Activated CD8-positive, alpha-beta memory T cell treated with anti-CD3 and anti-CD28 coated beads, Interleukin-2, amount 50 U/mL, for 1 hour (primary cell): ENCODE measurements around the gene TRAF2.
"Not testable (repeated sequence)": the region's sequence is repeated elsewhere in the genome, so short reads cannot be mapped to it uniquely, and the experiment has no call there.

Source experiments
- DNase-seq: peaks from one replicate; pipeline ENCODE4 v3.0.0-alpha.2; 2020; ENCODE audit errors: extremely low read depth

Gene TRAF2

DNA sequence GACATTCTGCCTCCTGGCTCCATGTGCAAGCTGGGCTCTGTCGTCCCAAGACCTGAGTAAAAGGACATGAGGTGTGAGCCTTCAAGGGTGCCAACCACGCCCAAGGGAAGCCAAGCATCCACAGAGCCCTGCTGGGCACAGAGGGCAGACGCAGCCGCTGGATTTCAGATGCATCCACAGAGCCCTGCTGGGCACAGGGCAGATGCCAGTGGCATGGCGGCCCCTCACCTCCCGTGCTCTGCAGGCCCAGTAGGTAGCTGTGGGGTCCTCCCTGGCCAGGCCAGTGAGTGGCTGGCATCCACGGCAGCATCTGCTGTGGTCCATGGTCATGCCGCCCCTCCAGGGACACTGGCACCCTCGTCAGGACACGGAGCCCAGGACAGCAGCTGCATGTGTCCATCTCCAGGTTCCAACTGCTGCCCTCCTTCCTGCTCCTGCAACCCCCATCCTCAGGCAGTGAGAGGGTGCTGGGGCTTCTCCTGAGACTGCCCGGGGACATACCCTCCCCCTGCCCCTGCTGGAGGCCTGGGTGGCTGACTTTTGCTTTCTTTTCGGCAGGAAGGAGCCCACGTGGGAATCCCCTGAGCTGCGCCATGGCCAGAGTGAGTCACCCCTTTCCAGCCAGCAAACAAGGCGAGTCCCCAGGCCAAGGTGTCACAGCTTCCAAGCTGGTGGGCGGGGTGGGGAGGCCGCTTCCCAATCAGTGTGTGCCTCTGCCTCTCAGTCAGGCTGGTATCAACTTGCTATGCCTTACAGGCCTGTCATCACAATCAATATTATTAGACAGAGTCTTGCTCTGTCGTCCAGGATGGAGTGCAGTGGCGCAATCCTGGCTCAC, 4.0 kb upstream of the TRAF2 start:
- DNase-seq, result peak; percentile 85

- DNase-seq, result not testable (repeated sequence)
Measured at GRCh38 chr9:136882947-136883283, 3.4 kb upstream of the TRAF2 start.

DNA sequence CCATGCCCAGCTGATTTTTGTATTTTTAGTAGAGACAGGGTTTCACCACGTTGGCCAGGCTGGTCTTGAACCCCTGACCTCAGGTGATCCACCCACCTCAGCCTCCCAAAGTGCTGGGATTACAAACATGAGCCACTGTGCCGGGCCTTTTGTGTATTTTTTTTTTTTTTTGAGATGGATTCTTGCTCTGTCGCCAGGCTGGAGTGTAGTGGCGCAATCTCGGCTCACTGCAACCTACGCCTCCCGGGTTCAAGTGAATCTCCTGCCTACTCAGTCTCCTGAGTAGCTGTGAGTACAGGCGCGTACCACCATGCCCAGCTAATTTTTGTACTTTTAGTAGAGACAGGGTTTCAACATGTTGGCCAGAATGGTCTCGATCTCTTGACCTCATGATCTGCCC, 2.6 kb upstream of the TRAF2 start:
- not testable (repeated sequence) for DNase-seq

GRCh38 chr9:136886610-136887597, 588 bp downstream of the TRAF2 start:
- no peak for DNase-seq

DNA sequence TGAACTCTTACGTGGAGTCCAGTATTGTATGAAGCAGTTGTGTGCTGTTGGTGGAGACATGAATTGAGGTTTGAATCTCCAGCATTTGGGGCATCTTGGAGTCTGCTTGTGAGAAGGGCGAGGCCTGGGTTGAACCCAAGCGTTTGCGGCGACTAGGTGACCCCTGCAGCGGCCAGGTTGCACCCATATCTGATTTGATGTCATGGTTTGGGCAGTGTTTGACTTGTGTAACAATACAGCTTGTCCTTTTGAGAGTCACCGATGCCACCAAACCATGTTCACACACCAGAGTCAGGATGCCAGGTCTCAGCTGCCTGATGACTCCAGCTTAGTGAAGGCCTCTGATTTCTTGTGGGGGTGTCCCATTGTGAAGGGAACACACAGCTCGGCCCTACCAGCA, 2.1 kb downstream of the TRAF2 start:
- DNase-seq, result no peak

GRCh38 chr9:136889858-136890257, 3.5 kb downstream of the TRAF2 start:
- no peak for DNase-seq

DNA sequence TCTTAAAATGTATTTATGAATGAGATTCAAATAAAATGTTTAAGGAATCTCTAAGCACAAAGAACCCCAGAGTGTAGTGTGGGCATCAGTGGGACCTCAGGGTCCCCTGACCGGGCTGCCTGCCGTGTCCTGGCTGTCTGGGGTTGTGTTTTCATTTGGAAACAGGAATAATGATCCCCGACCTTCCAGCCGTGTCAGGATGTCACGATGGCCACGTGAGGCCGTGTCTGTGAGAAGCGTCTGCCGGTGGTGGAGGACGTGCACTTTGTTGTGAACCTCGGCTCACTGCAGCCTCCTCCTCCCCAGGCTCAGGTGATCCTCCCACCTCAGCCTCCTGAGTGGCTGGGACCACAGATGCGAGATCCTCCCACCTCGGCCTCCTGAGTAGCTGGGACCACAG, 4.3 kb downstream of the TRAF2 start:
- DNase-seq, result no peak

- DNase-seq, result no peak
Measured at GRCh38 chr9:136896027-136896426, 9.7 kb downstream of the TRAF2 start.

DNA sequence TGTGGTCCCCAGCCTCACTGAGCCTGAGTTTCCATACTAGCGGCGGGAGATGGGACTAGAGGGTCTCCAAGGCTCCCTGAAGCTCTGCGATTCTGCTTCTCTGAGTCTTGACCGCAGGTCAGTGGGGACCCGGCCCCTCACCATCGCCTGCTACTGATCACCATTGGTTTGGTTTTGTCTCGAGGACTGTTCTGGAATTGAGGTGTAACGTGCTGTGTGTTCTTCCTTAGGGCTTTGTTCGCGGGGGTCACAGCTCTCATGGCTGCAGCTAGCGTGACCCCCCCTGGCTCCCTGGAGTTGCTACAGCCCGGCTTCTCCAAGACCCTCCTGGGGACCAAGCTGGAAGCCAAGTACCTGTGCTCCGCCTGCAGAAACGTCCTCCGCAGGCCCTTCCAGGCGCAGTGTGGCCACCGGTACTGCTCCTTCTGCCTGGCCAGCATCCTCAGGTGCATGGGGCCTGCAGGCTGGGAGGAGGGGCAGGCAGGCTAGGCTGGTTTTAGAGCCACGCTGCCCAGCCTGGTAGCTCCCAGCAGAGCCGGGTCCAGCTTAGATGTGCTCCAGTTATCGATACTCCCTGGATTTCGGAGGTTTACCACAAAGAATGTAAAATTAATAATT, 12.3 kb downstream of the TRAF2 start:
- DNase-seq, result no peak

GRCh38 chr9:136899196-136899595, 12.9 kb downstream of the TRAF2 start:
- no peak for DNase-seq

GRCh38 chr9:136900556-136900955, 14.2 kb downstream of the TRAF2 start:
- DNase-seq, result no peak

- DNase-seq, result no peak
Measured at GRCh38 chr9:136900988-136901515, 14.7 kb downstream of the TRAF2 start.

GRCh38 chr9:136901516-136902258, 15.4 kb downstream of the TRAF2 start:
- peak; percentile 9 for DNase-seq

GRCh38 chr9:136902259-136902821, 16.0 kb downstream of the TRAF2 start:
- peak; percentile 64 for DNase-seq

DNA sequence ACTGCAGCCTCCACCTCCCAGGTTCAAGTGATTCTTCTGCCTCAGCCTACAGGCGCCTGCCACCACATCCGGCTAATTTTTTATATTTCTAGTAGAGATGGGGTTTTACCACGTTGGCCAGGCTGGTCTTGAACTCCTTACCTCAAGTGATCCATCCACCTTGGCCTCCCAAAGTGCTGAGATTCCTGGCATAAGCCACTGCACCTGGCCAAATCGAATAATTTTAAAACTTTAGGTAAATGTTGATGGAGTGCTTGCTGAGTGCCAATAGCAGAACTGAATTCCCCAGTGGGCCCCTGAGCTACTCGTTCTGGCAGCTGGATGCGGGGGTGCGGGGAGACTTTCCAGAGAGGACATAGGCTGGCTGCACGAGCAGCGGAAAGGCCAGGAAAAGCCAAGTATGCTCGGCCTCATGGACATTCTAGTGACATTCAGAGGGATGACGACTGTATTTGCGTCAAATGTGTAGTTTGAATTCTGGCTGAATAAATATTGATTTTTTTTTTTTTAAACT, 16.8 kb downstream of the TRAF2 start:
- no peak for DNase-seq

- DNase-seq, result no peak
Measured at GRCh38 chr9:136906266-136906665, 19.9 kb downstream of the TRAF2 start.

DNA sequence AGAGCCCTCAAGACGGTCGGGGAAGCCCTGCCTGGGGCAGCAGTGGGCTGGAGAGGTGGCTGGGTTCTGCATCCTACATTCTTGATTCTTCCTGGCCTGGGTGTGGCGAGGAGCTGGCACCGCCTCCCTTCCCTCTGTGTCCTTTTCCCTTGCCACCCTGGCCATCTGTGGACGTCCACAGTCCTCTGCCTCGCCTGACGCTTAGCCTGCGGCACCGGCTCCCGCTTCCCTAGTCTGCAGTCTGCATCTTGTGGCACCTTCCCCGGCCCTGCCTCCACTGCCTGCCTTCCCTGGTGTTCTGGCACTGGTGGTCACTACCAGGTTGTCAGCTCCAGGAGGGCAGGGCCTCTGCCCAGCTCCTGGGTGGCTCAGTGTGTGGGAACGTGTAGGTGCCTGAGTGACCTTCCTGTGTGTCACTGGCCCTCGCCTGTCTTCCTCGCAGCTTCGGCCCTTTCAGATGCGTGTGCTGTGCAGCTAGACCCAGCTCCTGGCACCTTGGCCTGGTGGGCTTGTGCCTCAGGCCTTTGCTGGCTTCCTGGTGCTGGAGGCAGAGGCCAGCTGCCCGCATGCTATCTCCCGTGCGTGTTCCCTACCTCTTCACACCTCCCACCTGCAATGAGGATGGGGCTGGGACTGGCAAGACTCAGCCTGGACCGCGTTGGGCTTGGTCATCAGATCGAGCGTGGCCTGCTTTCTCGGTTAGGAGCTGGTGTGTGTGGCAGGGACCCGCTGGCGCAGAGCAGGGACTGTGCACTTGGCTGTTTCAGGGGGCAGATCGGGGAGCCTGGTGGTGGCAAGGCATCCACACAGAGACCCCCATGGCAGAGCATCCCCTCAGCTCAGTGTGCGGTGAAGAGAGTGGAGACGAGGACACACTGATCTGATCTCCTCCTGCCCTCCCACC, 20.9 kb downstream of the TRAF2 start:
- DNase-seq, result no peak

DNA sequence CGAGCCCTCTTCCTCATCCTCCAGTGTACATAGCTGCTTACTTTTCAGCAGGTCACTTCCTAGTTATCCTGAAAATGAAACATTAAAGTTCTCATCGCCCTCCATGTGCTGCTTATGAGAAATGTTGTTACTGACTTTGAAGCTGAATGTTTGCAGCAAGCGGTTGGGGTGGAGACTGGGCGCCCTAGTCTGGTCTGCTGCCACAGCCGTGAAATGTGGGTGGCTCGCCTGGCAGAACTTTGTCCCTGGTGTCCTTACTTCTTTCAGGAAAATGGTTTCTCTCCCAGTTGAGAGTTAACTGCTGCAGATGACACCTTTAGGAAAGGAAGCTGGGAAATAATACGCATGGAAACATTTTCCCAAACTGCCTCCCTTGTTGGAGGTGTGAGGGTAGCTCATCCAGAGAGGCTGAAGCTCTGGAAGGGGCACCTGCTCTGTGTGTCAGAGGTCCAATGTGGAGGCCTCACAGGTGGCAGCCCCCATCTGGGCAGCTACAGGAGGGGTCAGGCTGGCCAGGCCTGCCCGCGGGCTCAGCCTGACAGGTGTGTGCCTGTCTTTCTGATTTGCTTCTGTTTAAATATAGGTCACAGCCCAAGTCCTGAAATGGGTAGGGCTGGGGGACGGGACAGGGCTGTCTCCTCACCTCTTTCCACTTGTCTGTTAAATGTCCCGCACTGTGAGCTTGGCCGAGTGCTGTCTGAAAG, 24.0 kb downstream of the TRAF2 start:
- no peak for DNase-seq

DNA sequence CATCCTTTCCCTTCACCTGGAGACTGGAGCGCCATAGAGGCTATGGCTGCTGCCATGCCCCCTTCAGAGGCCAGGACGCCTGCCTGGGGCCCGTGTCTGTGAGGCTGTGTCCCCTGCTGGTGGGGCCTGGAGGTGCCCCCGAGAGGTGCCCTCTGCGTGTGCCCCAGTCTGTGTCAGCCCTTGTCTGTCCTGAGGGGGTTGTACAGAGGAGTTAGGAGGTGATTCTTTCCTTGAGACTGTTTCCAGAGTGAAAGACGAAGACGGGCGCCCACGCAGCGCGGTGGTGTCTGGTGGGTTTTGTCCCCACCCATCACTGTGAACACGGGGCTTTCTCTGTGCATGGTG, 24.6 kb downstream of the TRAF2 start:
- no peak for DNase-seq
